DND-41 (cell line): Measurements from ENCODE around the gene THEM4.

Experiments
- EZH2 ChIP-seq: IDR thresholded peaks from 3 replicates; pipeline ENCODE4 v1.6.1; 2012; ENCODE audit warnings: borderline replicate concordance, low read depth, mild to moderate bottlenecking, moderate library complexity, low read length, inconsistent platforms; ENCODE audit not compliant: severe bottlenecking
- TF ChIP-seq, protein P1 (sequence below): IDR thresholded peaks from 2 replicates; pipeline ENCODE4 v1.5.1; 2012; ENCODE audit warnings: borderline replicate concordance, low read length, moderate library complexity, mild to moderate bottlenecking; ENCODE audit not compliant: poor library complexity, severe bottlenecking; ENCODE audit errors: extremely low read depth

DNA sequence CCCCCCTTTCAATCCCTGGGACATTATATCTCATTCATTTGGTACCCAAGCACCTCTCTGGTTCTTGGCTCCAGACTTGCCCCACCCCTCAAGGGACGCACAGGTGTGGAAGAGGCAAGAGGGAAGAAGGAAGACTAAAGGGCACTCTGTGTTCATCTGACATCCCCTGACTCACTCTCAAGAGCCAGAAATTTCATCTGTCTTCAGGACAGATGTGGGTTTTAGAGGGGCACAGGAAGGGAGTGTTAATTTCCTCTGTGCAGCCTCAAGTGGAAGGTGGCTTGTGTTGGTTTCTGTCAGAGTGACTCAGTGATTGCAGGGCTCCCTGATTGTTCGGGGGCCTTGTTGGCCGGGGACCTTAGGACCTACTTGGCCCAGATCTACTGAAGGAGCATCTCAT, 72.1 kb downstream of the THEM4 start:
- TF ChIP-seq, protein P1, sequence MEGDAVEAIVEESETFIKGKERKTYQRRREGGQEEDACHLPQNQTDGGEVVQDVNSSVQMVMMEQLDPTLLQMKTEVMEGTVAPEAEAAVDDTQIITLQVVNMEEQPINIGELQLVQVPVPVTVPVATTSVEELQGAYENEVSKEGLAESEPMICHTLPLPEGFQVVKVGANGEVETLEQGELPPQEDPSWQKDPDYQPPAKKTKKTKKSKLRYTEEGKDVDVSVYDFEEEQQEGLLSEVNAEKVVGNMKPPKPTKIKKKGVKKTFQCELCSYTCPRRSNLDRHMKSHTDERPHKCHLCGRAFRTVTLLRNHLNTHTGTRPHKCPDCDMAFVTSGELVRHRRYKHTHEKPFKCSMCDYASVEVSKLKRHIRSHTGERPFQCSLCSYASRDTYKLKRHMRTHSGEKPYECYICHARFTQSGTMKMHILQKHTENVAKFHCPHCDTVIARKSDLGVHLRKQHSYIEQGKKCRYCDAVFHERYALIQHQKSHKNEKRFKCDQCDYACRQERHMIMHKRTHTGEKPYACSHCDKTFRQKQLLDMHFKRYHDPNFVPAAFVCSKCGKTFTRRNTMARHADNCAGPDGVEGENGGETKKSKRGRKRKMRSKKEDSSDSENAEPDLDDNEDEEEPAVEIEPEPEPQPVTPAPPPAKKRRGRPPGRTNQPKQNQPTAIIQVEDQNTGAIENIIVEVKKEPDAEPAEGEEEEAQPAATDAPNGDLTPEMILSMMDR, result no peak
- no peak for TF ChIP-seq EZH2
